ENCODE results near the gene PHF12.

DNA sequence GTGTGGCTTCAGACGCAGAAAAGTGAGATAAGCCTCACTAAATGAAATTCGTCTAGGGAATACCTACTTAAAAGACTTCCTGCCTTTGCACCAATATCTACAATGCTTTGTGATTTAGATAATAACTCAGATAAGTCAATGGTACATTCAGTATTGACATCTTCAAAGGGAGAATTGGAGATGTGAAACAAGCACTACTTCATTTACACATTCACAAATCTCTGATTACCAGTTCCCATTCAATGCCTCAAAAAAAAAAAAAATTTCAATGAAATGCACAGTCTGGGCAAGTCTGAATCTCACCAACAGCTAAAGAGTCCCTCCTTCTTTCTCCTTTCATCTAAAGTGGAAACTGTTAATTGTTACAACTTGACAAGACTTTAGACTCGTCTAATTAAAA lies 3.7 kb downstream of the PHF12 start:
- TF ChIP-seq, protein P1, sequence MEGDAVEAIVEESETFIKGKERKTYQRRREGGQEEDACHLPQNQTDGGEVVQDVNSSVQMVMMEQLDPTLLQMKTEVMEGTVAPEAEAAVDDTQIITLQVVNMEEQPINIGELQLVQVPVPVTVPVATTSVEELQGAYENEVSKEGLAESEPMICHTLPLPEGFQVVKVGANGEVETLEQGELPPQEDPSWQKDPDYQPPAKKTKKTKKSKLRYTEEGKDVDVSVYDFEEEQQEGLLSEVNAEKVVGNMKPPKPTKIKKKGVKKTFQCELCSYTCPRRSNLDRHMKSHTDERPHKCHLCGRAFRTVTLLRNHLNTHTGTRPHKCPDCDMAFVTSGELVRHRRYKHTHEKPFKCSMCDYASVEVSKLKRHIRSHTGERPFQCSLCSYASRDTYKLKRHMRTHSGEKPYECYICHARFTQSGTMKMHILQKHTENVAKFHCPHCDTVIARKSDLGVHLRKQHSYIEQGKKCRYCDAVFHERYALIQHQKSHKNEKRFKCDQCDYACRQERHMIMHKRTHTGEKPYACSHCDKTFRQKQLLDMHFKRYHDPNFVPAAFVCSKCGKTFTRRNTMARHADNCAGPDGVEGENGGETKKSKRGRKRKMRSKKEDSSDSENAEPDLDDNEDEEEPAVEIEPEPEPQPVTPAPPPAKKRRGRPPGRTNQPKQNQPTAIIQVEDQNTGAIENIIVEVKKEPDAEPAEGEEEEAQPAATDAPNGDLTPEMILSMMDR (IDR thresholded peaks at IDR 0.05; ENCODE audit: control extremely low read depth in 1 of 3, insufficient read depth in 1 of 3, low read depth in 1 of 3, low read length in 3 of 3): no peak
- no peak for TF ChIP-seq MAX (IDR thresholded peaks at IDR 0.05)
- TF ChIP-seq SAP30 (IDR thresholded peaks at IDR 0.05; ENCODE audit: insufficient read depth, insufficient replicate concordance, low read length): no peak
- TF ChIP-seq POLR2AphosphoS5 (IDR thresholded peaks at IDR 0.05; ENCODE audit: low read depth, low read length): no peak
- no peak for TF ChIP-seq GABPA (IDR thresholded peaks at IDR 0.05; ENCODE audit: borderline replicate concordance, insufficient read depth, low read length)
- TF ChIP-seq RFX5 (IDR thresholded peaks at IDR 0.05; ENCODE audit: borderline replicate concordance, low read depth, low read length): no peak
- TF ChIP-seq SP1 (IDR thresholded peaks at IDR 0.05; ENCODE audit: low read depth, low read length): no peak
- TF ChIP-seq MAFK (IDR thresholded peaks at IDR 0.05; ENCODE audit: low read depth, low read length): no peak
